ENCODE results near the gene MDM1. TPM values are rescaled to one million over a fixed set of nuclear protein-coding genes. Genes with fewer than 3 reads are reported as not detected.

The MDM1 gene
- total RNA-seq, 4 donors from 2014 or later: 28.1 to 33.9 (median 29.6) TPM

- DNase-seq: no peak
Observed at GRCh38 chr12:68349921-68350606, 17.9 kb upstream of the MDM1 start.

GRCh38 chr12:68349220-68349621 is 17.1 kb upstream of the MDM1 start:
- no peak for TF ChIP-seq CTCF (IDR thresholded peaks at IDR 0.05)
- TF ChIP-seq POLR2A (IDR thresholded peaks at IDR 0.05): no peak
- intact Hi-C loops (cut with DNase I): no loop called here
- Histone ChIP-seq H3K27ac (no peak overlapping the region), H3K9me3 (no peaks in the 10 kb centered on the region), H3K4me1 (no peaks in the 10 kb centered on the region), H3K27me3 (no peaks in the 10 kb centered on the region), H3K36me3 (no peaks in the 10 kb centered on the region), H3K4me3 (replicated peaks in 1 of 3) (no peak overlapping the region)
- DNase-seq: no peak
- 45% methylated on average over 2 of the region's 2 CpGs for WGBS, 2 donors

More at GRCh38 chr12:68349921-68350606, 17.9 kb upstream of the MDM1 start:
- Histone ChIP-seq H3K27ac (no peak overlapping the region), H3K36me3 (no peaks in the 10 kb centered on the region), H3K4me1 (no peaks in the 10 kb centered on the region), H3K27me3 (no peaks in the 10 kb centered on the region), H3K9me3 (no peaks in the 10 kb centered on the region), H3K4me3 (replicated peaks in 1 of 3) (no peak overlapping the region)
- TF ChIP-seq CTCF (IDR thresholded peaks at IDR 0.05) (no peak), POLR2A (IDR thresholded peaks at IDR 0.05) (no peak)
- WGBS, 2 donors: 61 to 73% methylated on average over 5 of the region's 5 CpGs
- intact Hi-C loops (cut with DNase I): loop anchor here (10.0 kb wide), 1 partner anchor 335 kb away; the partner anchor contains the start of gene NUP107

- Histone ChIP-seq H3K4me3 (replicated peaks in 1 of 3) (no peak overlapping the region), H3K36me3 (no peaks in the 10 kb centered on the region), H3K27ac (no peak overlapping the region), H3K27me3 (no peaks in the 10 kb centered on the region), H3K4me1 (no peaks in the 10 kb centered on the region), H3K9me3 (no peaks in the 10 kb centered on the region)
- DNase-seq: no peak
- intact Hi-C loops (cut with DNase I): no loop called here
- TF ChIP-seq POLR2A (IDR thresholded peaks at IDR 0.05) (no peak), CTCF (IDR thresholded peaks at IDR 0.05) (no peak)
- WGBS, 2 donors: 85 to 86% methylated on average over 5 of the region's 5 CpGs
Observed at GRCh38 chr12:68348419-68348818, 16.3 kb upstream of the MDM1 start.

GRCh38 chr12:68345763-68346162 is 13.6 kb upstream of the MDM1 start:
- no peak overlapping the region for H3K4me3 ChIP-seq (replicated peaks in 1 of 3)
- 61 to 67% methylated on average over 3 of the region's 3 CpGs for WGBS, 2 donors
- H3K9me3 ChIP-seq: no peaks in the 10 kb centered on the region
- TF ChIP-seq CTCF (IDR thresholded peaks at IDR 0.05) (no peak), POLR2A (IDR thresholded peaks at IDR 0.05) (no peak)
- H3K36me3 ChIP-seq: no peaks in the 10 kb centered on the region
- H3K27ac ChIP-seq: no peak overlapping the region
- DNase-seq: no peak
- H3K27me3 ChIP-seq: no peaks in the 10 kb centered on the region
- no peaks in the 10 kb centered on the region for H3K4me1 ChIP-seq
- intact Hi-C loops (cut with DNase I): no loop called here

- no peaks in the 10 kb centered on the region for H3K36me3 ChIP-seq
- H3K9me3 ChIP-seq: no peaks in the 10 kb centered on the region
- H3K4me3 ChIP-seq (replicated peaks in 1 of 3): no peak overlapping the region
- H3K4me1 ChIP-seq: no peaks in the 10 kb centered on the region
- no peak for DNase-seq
- intact Hi-C loops (cut with DNase I): no loop called here
- H3K27ac ChIP-seq: no peak overlapping the region
- TF ChIP-seq POLR2A (IDR thresholded peaks at IDR 0.05): no peak
- no peak for TF ChIP-seq CTCF (IDR thresholded peaks at IDR 0.05)
- no peaks in the 10 kb centered on the region for H3K27me3 ChIP-seq
- 33 to 37% methylated on average over 2 of the region's 2 CpGs for WGBS, 2 donors
Observed at GRCh38 chr12:68344126-68344525, 12.0 kb upstream of the MDM1 start.

Measured in thyroid gland (tissue), 4 donors.